Right cardiac atrium (tissue), 5 donors: ENCODE results near the gene AGPAT3. TPM values are rescaled to one million over a fixed set of nuclear protein-coding genes. Genes with fewer than 3 reads are reported as not detected.

ENCODE experiments used
- ATAC-seq, 2 donors: fragments of 200-7000 bp; cut with Tn5 transposase; one replicate each; pipeline versions ENCODE4 v1.8.0 to v1.9.1; 2020; ENCODE audit warnings: moderate library complexity in 2 of 2, mild to moderate bottlenecking in 1 of 2
- DNase-seq, 3 donors: peaks; one replicate each; pipeline ENCODE4 v3.0.0-alpha.2; 2020
- H3K27ac ChIP-seq: one replicate; pipeline ENCODE4 v1.5.1; 2013; ENCODE audit warnings: mild to moderate bottlenecking, low read length, control low read depth, moderate library complexity
- H3K27me3 ChIP-seq: one replicate; pipeline ENCODE4 v1.6.1; 2013; ENCODE audit not compliant: control insufficient read depth, insufficient read depth
- H3K4me1 ChIP-seq: one replicate; pipeline ENCODE4 v1.6.1; 2013; ENCODE audit warnings: low read length; ENCODE audit not compliant: control insufficient read depth, insufficient read depth
- H3K4me3 ChIP-seq: one replicate; pipeline ENCODE4 v1.5.1; 2013; ENCODE audit warnings: low read length, control low read depth
- H3K9me3 ChIP-seq: one replicate; pipeline ENCODE4 v1.6.1; 2013; ENCODE audit warnings: low read length; ENCODE audit not compliant: control insufficient read depth
- WGBS: extraction: QIAGEN DNeasy Blood & Tissue Kit; methylation state at CpG from one replicate; pipeline ENCODE4 v1.1.7; 2013; 5-methylcytosine and 5-hydroxymethylcytosine counted together
- intact Hi-C, 4 donors: fragments of 100-400 bp; cut with DNase I; formaldehyde crosslinking; loops; one replicate each; pipeline versions ENCODE4 v1.11.0 to v1.14.0; 2022 to 2023
- polyA plus RNA-seq: library from polyadenylated mRNA; stranded (reverse); fragments of 200-250 nt; gene quantifications from one replicate; pipeline ENCODE4 v1.2.3, GENCODE V29; 2013
- total RNA-seq, 4 donors: library from RNA; stranded (reverse); fragmentation: NEBNext Ultra II Directional; extraction: Animal tissue kit (Norgen Biotek cat#: 25700); gene quantifications; one replicate each; pipeline ENCODE4 v1.2.1, GENCODE V29; 2021
- donor health status: healthy with polysubstance abuse.
- donor health status: DM: no; HTN: yes; CAD: no.
- donor health status: DM: no; HTN: no; CAD: no.
- donor health status: DM: no; HTN: yes; CAD: no; lungs with severe emphysema.
- donor health status: DM: yes; HTN: yes; CAD: no.

The AGPAT3 gene
- total and polyA plus RNA-seq, 5 donors, result 32.0 to 71.1 (median 58.6) TPM

DNA sequence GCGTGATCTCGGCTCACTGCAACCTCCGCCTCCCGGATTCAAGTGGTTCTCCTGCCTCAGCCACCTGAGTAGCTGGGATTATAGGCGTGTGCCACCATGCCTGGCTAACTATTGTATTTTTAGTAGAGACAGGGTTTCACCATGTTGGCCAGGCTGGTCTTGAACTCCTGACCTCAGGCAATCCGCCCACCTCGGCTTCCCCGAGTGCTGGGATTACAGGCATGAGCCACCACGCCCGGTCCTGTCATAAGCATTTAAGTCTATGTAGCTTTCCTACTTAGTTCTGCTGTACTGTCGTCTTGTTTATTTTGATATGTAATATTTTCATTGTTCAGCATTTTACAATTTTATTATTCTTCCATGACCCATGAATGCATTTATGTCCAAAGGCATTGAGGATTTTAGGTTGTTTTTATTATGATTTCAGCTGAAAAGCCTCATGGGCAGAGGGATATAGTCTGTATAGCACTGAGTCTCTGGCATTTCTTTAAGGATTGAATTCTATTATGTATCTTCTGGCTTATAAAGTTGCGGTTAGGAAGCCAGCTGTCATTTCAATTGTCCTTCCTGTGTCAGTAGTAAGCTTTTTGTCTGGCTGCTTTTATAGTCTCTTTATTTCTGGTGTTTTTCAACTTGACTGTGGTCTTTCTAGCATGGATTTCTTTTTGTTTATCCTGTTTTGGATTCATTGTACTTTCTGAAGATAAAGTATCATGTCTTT, 9.2 kb downstream of the AGPAT3 start:
- H3K9me3 ChIP-seq, result no peaks in the 10 kb centered on the region
- no peak for ATAC-seq
- 78% methylated on average over 12 of the region's 12 CpGs for WGBS
- H3K27ac ChIP-seq, result no peak overlapping the region
- intact Hi-C loops, result no loop called here
- DNase-seq, result no peak
- H3K27me3 ChIP-seq, result no peaks in the 10 kb centered on the region
- no peak overlapping the region for H3K4me3 ChIP-seq
- no peaks in the 10 kb centered on the region for H3K4me1 ChIP-seq

DNA sequence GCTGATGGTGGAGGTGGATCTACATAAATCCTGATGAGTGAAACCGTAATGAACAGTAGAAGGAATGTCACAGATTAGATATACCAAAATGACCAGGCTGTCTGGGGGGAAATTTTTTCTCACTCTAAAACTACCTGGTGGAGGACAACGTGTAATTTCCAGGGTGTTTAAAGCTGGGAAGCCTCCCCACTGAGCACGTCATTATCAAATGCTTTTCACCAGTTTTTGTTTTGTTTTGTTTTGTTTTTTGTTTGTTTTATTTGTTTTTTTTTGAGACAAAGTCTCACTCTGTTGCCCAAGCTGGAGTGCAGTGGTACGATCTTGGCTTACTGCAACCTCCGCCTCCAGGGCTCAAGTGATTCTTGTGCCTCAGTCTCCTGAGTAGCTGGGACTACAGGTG, 11.6 kb downstream of the AGPAT3 start:
- 82% methylated on average over 5 of the region's 5 CpGs for WGBS
- no peak for ATAC-seq
- Histone ChIP-seq H3K27ac (no peak overlapping the region), H3K27me3 (no peaks in the 10 kb centered on the region), H3K4me3 (no peak overlapping the region), H3K4me1 (peaks cover 3% of the 10 kb centered on the region), H3K9me3 (no peaks in the 10 kb centered on the region)
- intact Hi-C loops, result no loop called here
- no peak for DNase-seq

DNA sequence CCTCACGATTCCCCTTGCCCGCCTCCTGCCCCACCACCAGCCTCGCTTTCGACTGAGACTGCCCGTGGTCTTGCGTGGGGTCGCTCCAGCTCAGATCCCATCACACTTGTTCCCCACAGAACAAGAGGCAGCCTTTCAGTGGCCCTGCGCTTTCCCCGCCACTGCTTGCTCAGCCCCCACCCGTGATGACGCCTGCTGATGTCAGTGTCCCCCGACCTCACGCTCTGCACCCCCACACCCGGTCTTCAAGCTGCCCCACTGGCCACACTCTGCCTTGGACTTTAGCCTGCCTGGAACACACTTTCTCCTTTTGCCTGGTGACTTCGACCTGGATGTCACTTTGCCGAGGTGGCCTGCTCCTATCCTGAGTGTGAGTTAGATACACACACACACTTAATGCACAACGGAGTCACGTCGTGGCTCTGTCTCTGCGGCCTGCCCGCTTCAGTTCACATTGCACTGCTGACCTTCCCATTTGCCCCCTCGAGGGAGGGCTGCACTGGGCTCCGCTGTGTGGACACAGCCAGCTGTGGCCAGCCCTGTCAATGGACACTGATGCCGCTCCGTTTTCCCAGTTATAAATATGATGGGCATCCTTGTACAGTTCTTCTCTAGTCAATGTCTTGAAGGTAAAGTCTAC, 13.0 kb downstream of the AGPAT3 start:
- Histone ChIP-seq H3K9me3 (no peaks in the 10 kb centered on the region), H3K4me1 (peaks cover 7% of the 10 kb centered on the region), H3K4me3 (no peak overlapping the region), H3K27me3 (no peaks in the 10 kb centered on the region), H3K27ac (no peak overlapping the region)
- ATAC-seq, result no peak
- no peak for DNase-seq
- WGBS, result 90% methylated on average over 25 of the region's 25 CpGs
- intact Hi-C loops, result no loop called here

DNA sequence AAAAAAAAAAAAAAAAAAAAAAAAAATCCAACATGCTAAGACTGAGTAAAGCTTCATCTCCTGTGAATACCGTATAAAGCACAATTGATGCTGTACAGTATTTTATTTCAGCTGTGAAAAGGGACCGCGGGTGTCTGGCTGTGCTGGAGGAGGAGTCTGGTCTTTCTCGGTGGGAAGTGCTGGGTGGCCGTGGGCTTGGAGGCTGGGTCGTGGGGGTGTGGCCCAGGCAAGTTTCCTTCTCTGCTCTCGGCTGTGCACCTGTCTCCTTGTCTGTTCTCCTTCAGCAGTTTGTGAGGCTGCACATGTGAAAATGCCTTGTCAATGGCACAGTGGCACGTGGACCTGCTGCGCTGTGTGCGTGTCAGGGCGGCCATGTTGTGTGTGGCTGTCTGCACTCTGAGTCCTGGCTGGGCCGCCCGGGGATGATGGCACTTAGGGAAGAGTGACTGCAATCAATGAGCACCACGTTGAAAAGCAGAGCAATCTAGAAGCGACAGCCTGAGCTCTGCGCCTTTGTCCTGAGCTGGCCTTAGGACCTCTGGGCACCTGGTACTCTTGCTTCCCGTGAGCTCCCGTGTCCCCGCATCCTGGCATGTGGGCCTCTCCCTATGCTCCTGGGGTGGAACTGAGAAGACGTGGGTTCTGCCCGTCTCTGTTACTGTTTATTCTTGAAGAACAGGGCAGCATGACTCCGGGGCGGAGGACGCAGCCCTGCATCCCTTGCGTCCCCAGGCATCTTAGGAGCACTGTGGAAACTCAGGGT, 14.5 kb downstream of the AGPAT3 start:
- Histone ChIP-seq H3K27me3 (no peaks in the 10 kb centered on the region), H3K4me1 (peaks cover 11% of the 10 kb centered on the region), H3K27ac (no peak overlapping the region), H3K4me3 (no peak overlapping the region), H3K9me3 (no peaks in the 10 kb centered on the region)
- intact Hi-C loops, result loop anchor here in 1 of 4 donors (5.0 kb wide), 1 partner anchor 43 kb away; no protein-coding TSS in a partner anchor
- no peak for DNase-seq
- WGBS, result 87% methylated on average over 25 of the region's 25 CpGs
- no peak for ATAC-seq

DNA sequence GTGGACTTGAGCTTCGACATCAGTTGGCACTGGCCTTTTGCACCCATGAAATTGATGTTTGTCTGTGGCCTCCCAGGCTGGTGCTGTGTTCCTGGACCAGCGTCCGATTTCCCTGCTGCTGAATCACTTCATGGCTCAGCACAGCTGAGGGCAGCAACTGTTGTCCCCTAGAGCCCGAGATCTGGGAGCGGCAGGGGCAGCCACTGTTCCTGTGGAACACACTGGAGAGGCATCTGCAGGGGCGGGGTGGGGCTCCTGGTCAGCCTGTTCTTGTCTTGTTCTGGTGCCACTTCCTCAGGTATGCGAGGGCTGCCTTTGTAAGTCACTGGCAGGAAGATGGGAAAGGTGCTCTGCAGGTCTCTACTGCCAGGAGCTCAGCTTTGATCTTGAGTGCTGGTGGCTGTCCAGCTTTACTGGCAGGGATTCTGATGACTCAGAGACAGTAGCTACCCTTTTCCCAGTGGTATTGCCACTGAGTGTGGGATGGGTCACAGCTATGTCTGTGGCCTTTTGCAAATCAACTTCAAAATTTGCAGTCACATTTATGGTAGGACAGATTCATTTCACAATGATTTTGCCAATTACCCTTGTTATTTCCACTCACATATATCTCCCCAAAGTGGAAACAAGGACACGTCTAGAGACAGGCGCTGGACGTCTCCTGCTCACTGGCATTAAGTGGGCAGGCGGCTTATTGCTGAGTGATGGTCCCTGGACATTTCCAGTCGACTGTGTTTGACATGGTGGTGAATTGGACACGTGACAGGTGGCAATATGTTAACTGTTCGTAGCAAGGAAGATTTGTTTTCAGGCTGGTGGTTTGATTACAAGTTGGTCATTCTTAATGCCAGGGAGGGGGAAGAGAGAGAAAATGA, 15.3 kb downstream of the AGPAT3 start:
- ATAC-seq, result peak; percentile 8 to 51
- DNase-seq, result no peak
- Histone ChIP-seq H3K4me3 (no peak overlapping the region), H3K27ac (no peak overlapping the region), H3K4me1 (peaks cover 16% of the 10 kb centered on the region), H3K27me3 (no peaks in the 10 kb centered on the region), H3K9me3 (no peaks in the 10 kb centered on the region)
- WGBS, result 65% methylated on average over 14 of the region's 14 CpGs
- intact Hi-C loops, result loop anchor here in 1 of 4 donors (5.0 kb wide), 1 partner anchor 42 kb away; no protein-coding TSS in a partner anchor

DNA sequence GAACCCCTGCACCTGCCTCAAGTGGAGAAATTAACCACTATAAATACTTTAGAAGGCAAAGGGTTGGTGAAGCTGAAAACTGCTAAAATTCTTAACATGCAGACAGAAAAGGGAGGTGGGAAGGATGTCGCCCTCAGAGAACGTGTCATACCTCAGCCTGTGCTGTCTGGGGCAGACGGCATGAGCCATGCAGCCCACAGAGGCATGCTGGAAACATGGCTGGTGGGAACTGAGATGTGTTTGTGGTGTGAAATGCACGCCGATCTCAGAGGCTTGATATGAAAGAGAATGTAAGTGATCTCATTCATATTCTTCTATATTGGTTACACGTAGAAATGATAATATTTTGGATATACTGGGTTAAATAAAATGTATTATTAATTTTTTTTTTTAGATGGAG, 16.3 kb downstream of the AGPAT3 start:
- ATAC-seq, result no peak
- Histone ChIP-seq H3K9me3 (no peaks in the 10 kb centered on the region), H3K27ac (no peak overlapping the region), H3K27me3 (no peaks in the 10 kb centered on the region), H3K4me3 (no peak overlapping the region), H3K4me1 (peaks cover 16% of the 10 kb centered on the region)
- DNase-seq, result no peak
- intact Hi-C loops, result loop anchor here in 1 of 4 donors (5.0 kb wide), 1 partner anchor 41 kb away; no protein-coding TSS in a partner anchor
- WGBS, result 74% methylated on average over 6 of the region's 6 CpGs

DNA sequence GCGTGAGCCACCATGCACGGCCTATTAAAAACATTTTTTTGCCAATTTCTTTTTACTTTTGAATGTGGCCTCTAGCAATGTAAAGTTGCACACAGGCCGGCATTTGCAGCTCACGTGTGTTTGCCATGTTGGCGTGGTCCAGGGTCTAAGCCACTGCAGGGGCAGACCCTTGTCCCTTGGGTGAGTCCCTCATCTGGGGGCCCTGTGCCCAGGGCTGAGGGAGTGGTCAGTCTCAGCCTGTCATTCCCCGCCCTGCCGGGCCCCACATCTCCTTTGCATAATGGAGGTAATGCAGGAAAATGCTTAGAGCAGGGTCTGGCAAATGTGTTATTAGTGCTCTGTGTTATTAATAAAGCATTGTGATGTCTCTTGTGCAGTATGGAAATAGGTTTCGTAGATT, 16.9 kb downstream of the AGPAT3 start:
- WGBS, result 96% methylated on average over 8 of the region's 8 CpGs
- Histone ChIP-seq H3K27me3 (no peaks in the 10 kb centered on the region), H3K4me1 (peaks cover 16% of the 10 kb centered on the region), H3K9me3 (no peaks in the 10 kb centered on the region), H3K4me3 (no peak overlapping the region), H3K27ac (no peak overlapping the region)
- no peak for ATAC-seq
- DNase-seq, result no peak
- intact Hi-C loops, result loop anchor here in 1 of 4 donors (5.0 kb wide), 1 partner anchor 40 kb away; no protein-coding TSS in a partner anchor

DNA sequence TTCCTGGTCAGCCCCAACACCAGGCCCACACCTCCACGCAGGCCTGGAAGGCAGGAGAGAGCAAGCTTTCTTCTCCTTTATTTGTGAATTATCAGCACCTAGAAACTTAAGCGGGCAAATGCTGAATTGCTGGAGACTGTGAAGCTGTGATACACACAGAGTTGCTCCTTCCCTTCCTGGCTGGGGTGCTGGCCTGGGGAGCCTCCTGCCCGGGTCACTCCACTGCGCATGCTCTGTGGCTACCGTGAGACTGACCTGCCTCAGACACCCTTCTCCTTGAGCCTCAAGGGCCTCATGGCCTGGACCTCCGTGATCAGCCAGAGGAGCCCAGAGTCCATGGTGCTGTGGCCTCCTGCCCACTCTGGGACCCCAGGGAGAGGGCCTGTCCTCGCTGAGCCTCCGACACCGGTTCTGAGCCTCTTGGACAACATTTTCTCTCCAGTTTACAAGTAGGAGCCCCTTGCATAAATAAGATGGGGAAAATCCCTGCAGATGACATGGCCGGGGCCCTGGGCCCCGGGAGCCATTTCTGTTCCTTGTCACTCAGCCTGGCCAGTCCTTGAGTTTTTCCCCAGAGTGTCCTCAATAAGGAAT, 18.0 kb downstream of the AGPAT3 start:
- no peaks in the 10 kb centered on the region for H3K27me3 ChIP-seq
- 71% methylated on average over 11 of the region's 11 CpGs for WGBS
- peaks cover 16% of the 10 kb centered on the region for H3K4me1 ChIP-seq
- ATAC-seq, result peak in 1 of 2 donors; percentile 22
- DNase-seq, result no peak
- H3K4me3 ChIP-seq, result no peak overlapping the region
- H3K27ac ChIP-seq, result no peak overlapping the region
- no peaks in the 10 kb centered on the region for H3K9me3 ChIP-seq
- intact Hi-C loops, result loop anchor here in 1 of 4 donors (5.0 kb wide), 1 partner anchor 39 kb away; no protein-coding TSS in a partner anchor

DNA sequence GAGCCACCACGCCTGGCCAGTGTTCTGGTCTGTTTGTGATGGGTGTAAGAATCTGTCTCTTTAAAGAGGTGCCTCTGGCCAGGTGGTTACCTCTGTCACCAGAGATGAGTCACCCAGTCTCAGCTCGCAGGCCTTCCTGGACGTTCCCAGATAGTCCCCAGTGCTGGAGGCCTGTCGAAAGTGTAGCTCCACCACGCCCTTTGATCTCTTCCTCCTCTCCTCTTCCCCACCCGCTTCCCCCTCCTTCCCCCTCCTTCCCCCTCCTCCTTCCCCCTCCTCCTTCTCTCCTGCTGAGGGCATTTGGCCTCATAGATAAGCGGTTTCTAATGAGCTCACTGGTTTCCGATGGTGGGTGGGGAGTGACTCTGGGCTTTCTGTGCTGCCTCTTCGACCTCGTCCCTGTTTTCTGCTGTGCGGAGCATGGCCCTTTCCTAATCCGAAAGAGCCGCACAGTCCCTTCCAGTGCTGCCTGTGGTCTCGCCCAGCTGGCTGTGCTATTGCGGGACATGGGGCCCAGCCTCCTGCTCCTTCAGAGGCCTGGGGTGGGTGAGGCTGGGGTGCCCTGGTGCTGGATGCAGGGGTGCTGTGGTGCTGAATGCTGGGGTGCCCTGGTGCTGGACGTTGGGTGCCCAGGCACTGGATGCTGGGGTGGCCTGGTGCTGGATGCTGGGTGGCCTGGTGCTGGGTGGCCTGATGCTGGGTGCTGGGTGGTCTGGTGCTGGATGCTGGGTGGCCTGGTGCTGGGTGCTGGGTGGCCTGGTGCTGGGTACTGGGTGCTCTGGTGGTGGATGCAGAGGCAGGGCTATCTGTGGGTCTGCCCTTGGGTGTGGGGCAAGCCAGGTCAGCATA, 19.2 kb downstream of the AGPAT3 start:
- Histone ChIP-seq H3K4me1 (peaks cover 16% of the 10 kb centered on the region), H3K9me3 (no peaks in the 10 kb centered on the region), H3K27me3 (no peaks in the 10 kb centered on the region), H3K4me3 (no peak overlapping the region), H3K27ac (peak overlapping the region; percentile 26)
- peak; percentile 66 to 76 for ATAC-seq
- DNase-seq, result peak in 1 of 3 donors; percentile 73
- intact Hi-C loops, result loop anchor here in 1 of 4 donors (5.0 kb wide), 1 partner anchor 38 kb away; no protein-coding TSS in a partner anchor
- WGBS, result 19% methylated on average over 16 of the region's 16 CpGs
